ENCODE measurements around the gene MAPK10. TPM values are rescaled to one million over a fixed set of nuclear protein-coding genes. Genes with fewer than 3 reads are reported as not detected.

The MAPK10 gene
- total and polyA plus RNA-seq, 2 experiments from 2014 or later: 3.6 to 8.1 TPM

DNA sequence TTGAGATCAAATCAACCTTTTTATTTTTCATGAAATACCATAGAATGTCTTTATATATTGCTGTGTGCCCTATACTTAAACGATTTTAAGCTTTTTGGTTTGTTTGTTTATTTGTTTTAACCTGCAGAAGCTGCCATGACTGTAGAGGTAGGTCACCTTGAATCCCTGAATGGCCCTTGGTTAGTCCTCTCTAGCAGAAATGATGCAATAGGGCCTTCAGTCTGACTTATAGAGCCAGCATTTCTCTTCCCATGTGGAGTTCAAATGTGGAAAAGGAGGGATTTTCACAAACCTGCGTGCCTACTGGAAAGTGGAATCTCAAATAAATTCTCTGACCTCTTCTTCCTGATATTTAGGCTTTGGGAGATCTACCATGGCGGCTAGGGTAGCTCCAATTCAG is 327.9 kb downstream of the MAPK10 start:
- Mint-ChIP-seq H3K4me3 (no peak overlapping the region), H3K27ac (peak overlapping the region; percentile 38; the same call in 1 of the 2 replicates), H3K4me1 (peaks cover 12% of the 10 kb centered on the region), H3K27me3 (ENCODE audit: insufficient read depth, low read depth, poor library complexity) (no peaks in the 10 kb centered on the region), H3K36me3 (ENCODE audit: low read depth) (peaks cover 2% of the 10 kb centered on the region; the same call in 2 of the 3 replicates), H3K9me3 (no peaks in the 10 kb centered on the region)
- Histone ChIP-seq H2AFZ (peak overlapping the region; percentile 15; the same call in 1 of the 2 replicates), H3K4me1 (ENCODE audit: insufficient read depth) (peaks cover 7% of the 10 kb centered on the region; the same call in 1 of the 2 replicates), H4K20me1 (replicated peaks; ENCODE audit: insufficient read depth) (no peaks in the 10 kb centered on the region), H3K9me2 (ENCODE audit: insufficient read depth) (no peaks in the 10 kb centered on the region), H3K79me2 (replicated peaks; ENCODE audit: insufficient read depth) (no peaks in the 10 kb centered on the region), H3K27me3 (ENCODE audit: insufficient read depth) (no peaks in the 10 kb centered on the region), H3F3A (replicated peaks; ENCODE audit: low read depth) (no peaks in the 10 kb centered on the region), H3K4me3 (no peak overlapping the region), H3K4me2 (no peak overlapping the region), H3K27ac (ENCODE audit: low read depth) (no peak overlapping the region), H3K36me3 (ENCODE audit: insufficient read depth) (no peaks in the 10 kb centered on the region)
- DNase-seq (ENCODE audit: low spot score): no peak
- no peak for TF ChIP-seq EZH2phosphoT487 (IDR thresholded peaks at IDR 0.05; ENCODE audit: unreplicated experiment)
- no peak for ATAC-seq

- Histone ChIP-seq H3K27me3 (ENCODE audit: insufficient read depth) (no peaks in the 10 kb centered on the region), H2AFZ (no peak overlapping the region), H3K9me2 (ENCODE audit: insufficient read depth) (no peaks in the 10 kb centered on the region), H4K20me1 (replicated peaks; ENCODE audit: insufficient read depth) (no peaks in the 10 kb centered on the region), H3K36me3 (ENCODE audit: insufficient read depth) (no peaks in the 10 kb centered on the region), H3K27ac (ENCODE audit: low read depth) (no peak overlapping the region), H3K79me2 (replicated peaks; ENCODE audit: insufficient read depth) (no peaks in the 10 kb centered on the region), H3K4me1 (ENCODE audit: insufficient read depth) (no peaks in the 10 kb centered on the region), H3K4me3 (no peak overlapping the region), H3K4me2 (no peak overlapping the region), H3F3A (replicated peaks; ENCODE audit: low read depth) (no peaks in the 10 kb centered on the region)
- no peak for DNase-seq (ENCODE audit: low spot score)
- Mint-ChIP-seq H3K4me1 (peaks cover 2% of the 10 kb centered on the region; the same call in 1 of the 3 replicates), H3K27ac (0 out of 2 replicates have a peak overlapping the region, but pooled peaks have one; percentile 66), H3K27me3 (ENCODE audit: insufficient read depth, low read depth, poor library complexity) (no peaks in the 10 kb centered on the region), H3K4me3 (no peak overlapping the region), H3K9me3 (no peaks in the 10 kb centered on the region), H3K36me3 (ENCODE audit: low read depth) (no peaks in the 10 kb centered on the region)
- ATAC-seq: no peak
- no peak for TF ChIP-seq STAT1 (IDR thresholded peaks at IDR 0.05; ENCODE audit: unreplicated experiment)
- no peak for TF ChIP-seq EZH2 (IDR thresholded peaks at IDR 0.05; ENCODE audit: low read depth, unreplicated experiment)
- TF ChIP-seq, protein P1, sequence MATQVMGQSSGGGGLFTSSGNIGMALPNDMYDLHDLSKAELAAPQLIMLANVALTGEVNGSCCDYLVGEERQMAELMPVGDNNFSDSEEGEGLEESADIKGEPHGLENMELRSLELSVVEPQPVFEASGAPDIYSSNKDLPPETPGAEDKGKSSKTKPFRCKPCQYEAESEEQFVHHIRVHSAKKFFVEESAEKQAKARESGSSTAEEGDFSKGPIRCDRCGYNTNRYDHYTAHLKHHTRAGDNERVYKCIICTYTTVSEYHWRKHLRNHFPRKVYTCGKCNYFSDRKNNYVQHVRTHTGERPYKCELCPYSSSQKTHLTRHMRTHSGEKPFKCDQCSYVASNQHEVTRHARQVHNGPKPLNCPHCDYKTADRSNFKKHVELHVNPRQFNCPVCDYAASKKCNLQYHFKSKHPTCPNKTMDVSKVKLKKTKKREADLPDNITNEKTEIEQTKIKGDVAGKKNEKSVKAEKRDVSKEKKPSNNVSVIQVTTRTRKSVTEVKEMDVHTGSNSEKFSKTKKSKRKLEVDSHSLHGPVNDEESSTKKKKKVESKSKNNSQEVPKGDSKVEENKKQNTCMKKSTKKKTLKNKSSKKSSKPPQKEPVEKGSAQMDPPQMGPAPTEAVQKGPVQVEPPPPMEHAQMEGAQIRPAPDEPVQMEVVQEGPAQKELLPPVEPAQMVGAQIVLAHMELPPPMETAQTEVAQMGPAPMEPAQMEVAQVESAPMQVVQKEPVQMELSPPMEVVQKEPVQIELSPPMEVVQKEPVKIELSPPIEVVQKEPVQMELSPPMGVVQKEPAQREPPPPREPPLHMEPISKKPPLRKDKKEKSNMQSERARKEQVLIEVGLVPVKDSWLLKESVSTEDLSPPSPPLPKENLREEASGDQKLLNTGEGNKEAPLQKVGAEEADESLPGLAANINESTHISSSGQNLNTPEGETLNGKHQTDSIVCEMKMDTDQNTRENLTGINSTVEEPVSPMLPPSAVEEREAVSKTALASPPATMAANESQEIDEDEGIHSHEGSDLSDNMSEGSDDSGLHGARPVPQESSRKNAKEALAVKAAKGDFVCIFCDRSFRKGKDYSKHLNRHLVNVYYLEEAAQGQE (IDR thresholded peaks at IDR 0.05; ENCODE audit: unreplicated experiment): no peak
- TF ChIP-seq, protein P2, sequence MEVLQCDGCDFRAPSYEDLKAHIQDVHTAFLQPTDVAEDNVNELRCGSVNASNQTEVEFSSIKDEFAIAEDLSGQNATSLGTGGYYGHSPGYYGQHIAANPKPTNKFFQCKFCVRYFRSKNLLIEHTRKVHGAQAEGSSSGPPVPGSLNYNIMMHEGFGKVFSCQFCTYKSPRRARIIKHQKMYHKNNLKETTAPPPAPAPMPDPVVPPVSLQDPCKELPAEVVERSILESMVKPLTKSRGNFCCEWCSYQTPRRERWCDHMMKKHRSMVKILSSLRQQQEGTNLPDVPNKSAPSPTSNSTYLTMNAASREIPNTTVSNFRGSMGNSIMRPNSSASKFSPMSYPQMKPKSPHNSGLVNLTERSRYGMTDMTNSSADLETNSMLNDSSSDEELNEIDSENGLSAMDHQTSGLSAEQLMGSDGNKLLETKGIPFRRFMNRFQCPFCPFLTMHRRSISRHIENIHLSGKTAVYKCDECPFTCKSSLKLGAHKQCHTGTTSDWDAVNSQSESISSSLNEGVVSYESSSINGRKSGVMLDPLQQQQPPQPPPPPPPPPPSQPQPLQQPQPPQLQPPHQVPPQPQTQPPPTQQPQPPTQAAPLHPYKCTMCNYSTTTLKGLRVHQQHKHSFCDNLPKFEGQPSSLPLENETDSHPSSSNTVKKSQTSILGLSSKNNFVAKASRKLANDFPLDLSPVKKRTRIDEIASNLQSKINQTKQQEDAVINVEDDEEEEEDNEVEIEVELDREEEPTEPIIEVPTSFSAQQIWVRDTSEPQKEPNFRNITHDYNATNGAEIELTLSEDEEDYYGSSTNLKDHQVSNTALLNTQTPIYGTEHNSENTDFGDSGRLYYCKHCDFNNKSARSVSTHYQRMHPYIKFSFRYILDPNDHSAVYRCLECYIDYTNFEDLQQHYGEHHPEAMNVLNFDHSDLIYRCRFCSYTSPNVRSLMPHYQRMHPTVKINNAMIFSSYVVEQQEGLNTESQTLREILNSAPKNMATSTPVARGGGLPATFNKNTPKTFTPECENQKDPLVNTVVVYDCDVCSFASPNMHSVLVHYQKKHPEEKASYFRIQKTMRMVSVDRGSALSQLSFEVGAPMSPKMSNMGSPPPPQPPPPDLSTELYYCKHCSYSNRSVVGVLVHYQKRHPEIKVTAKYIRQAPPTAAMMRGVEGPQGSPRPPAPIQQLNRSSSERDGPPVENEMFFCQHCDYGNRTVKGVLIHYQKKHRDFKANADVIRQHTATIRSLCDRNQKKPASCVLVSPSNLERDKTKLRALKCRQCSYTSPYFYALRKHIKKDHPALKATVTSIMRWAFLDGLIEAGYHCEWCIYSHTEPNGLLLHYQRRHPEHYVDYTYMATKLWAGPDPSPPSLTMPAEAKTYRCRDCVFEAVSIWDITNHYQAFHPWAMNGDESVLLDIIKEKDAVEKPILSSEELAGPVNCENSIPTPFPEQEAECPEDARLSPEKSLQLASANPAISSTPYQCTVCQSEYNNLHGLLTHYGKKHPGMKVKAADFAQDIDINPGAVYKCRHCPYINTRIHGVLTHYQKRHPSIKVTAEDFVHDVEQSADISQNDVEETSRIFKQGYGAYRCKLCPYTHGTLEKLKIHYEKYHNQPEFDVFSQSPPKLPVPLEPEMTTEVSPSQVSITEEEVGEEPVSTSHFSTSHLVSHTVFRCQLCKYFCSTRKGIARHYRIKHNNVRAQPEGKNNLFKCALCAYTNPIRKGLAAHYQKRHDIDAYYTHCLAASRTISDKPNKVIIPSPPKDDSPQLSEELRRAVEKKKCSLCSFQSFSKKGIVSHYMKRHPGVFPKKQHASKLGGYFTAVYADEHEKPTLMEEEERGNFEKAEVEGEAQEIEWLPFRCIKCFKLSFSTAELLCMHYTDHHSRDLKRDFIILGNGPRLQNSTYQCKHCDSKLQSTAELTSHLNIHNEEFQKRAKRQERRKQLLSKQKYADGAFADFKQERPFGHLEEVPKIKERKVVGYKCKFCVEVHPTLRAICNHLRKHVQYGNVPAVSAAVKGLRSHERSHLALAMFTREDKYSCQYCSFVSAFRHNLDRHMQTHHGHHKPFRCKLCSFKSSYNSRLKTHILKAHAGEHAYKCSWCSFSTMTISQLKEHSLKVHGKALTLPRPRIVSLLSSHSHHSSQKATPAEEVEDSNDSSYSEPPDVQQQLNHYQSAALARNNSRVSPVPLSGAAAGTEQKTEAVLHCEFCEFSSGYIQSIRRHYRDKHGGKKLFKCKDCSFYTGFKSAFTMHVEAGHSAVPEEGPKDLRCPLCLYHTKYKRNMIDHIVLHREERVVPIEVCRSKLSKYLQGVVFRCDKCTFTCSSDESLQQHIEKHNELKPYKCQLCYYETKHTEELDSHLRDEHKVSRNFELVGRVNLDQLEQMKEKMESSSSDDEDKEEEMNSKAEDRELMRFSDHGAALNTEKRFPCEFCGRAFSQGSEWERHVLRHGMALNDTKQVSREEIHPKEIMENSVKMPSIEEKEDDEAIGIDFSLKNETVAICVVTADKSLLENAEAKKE (CRISPR knock-in tag; IDR thresholded peaks at IDR 0.05): no peak
- TF ChIP-seq ZNF331 (CRISPR knock-in tag; IDR thresholded peaks at IDR 0.05; ENCODE audit: low read depth): no peak
- TF ChIP-seq, protein P3, sequence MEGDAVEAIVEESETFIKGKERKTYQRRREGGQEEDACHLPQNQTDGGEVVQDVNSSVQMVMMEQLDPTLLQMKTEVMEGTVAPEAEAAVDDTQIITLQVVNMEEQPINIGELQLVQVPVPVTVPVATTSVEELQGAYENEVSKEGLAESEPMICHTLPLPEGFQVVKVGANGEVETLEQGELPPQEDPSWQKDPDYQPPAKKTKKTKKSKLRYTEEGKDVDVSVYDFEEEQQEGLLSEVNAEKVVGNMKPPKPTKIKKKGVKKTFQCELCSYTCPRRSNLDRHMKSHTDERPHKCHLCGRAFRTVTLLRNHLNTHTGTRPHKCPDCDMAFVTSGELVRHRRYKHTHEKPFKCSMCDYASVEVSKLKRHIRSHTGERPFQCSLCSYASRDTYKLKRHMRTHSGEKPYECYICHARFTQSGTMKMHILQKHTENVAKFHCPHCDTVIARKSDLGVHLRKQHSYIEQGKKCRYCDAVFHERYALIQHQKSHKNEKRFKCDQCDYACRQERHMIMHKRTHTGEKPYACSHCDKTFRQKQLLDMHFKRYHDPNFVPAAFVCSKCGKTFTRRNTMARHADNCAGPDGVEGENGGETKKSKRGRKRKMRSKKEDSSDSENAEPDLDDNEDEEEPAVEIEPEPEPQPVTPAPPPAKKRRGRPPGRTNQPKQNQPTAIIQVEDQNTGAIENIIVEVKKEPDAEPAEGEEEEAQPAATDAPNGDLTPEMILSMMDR (conservative IDR thresholded peaks at IDR 0.05; ENCODE audit: low read depth in 2 of 2): no peak
- no peak for TF ChIP-seq NANOG (IDR thresholded peaks at IDR 0.05; ENCODE audit: borderline replicate concordance)
- no peak for TF ChIP-seq JUNB (IDR thresholded peaks at IDR 0.05; ENCODE audit: unreplicated experiment)
- no peak for TF ChIP-seq POLR2AphosphoS5 (IDR thresholded peaks at IDR 0.05; ENCODE audit: low read depth)
- TF ChIP-seq EZH2phosphoT487 (IDR thresholded peaks at IDR 0.05; ENCODE audit: unreplicated experiment): no peak
- TF ChIP-seq CREB1 (CRISPR knock-in tag; IDR thresholded peaks at IDR 0.05; ENCODE audit: low read depth): no peak
These were observed 333.1 kb downstream of the MAPK10 start for GRCh38 chr4:86026720-86027119.

Data from GM23338 (cell line).